Kidney (tissue), 14 donors: ENCODE data around the gene FKBP10. TPM values are rescaled to one million over a fixed set of nuclear protein-coding genes. Genes with fewer than 3 reads are reported as not detected.

Experiments
- DNase-seq, 5 donors: peaks; one replicate each; pipeline ENCODE4 v3.0.0-alpha.2; 2013 to 2020
- FAIRE-seq: peaks from 2 replicates; lab custom pipeline; 2012; peaks lifted over from hg19 to GRCh38; lab: Jason Lieb, UNC
- H3K27ac ChIP-seq, 2 donors: one replicate each; pipeline ENCODE4 v1.7.0; 2013; ENCODE audit warnings: low read depth in 2 of 2, low read length in 2 of 2, inconsistent platforms in 1 of 2
- H3K27me3 ChIP-seq: one replicate; pipeline ENCODE4 v1.7.1; 2013; ENCODE audit warnings: low read length, inconsistent platforms; ENCODE audit not compliant: control insufficient read depth, insufficient read depth
- H3K36me3 ChIP-seq, 3 donors: one replicate each; pipeline versions ENCODE4 v1.7.0 to v1.7.1; 2013; ENCODE audit warnings: low read length in 3 of 3, control low read depth in 1 of 3, inconsistent platforms in 1 of 3; ENCODE audit not compliant: insufficient read depth in 3 of 3, control insufficient read depth in 2 of 3
- H3K4me1 ChIP-seq, 3 donors: one replicate each; pipeline versions ENCODE4 v1.7.0 to v1.7.1; 2013; ENCODE audit warnings: low read length in 3 of 3, inconsistent platforms in 1 of 3, low read depth in 1 of 3; ENCODE audit not compliant: control insufficient read depth in 2 of 3, insufficient read depth in 2 of 3
- H3K4me3 ChIP-seq, 3 donors: one replicate each; pipeline versions ENCODE4 v1.7.0 to v1.8.1; 2013; ENCODE audit warnings: low read length in 3 of 3, control low read depth in 1 of 3, inconsistent platforms in 1 of 3
- H3K9ac ChIP-seq, 3 donors: one replicate each; pipeline versions ENCODE4 v1.7.0 to v1.7.1; 2013; ENCODE audit warnings: low read length in 3 of 3, control low read depth in 1 of 3, inconsistent platforms in 1 of 3
- H3K9me3 ChIP-seq, 3 donors: one replicate each; pipeline versions ENCODE4 v1.7.0 to v1.7.1; 2013; ENCODE audit warnings: low read length in 3 of 3, control low read depth in 1 of 3, inconsistent platforms in 1 of 3; ENCODE audit not compliant: control insufficient read depth in 2 of 3, insufficient read depth in 1 of 3
- intact Hi-C: fragments of 100-400 bp; cut with DNase I; formaldehyde crosslinking; loops from one replicate; pipeline ENCODE4 v1.11.1; 2022
- polyA plus RNA-seq: library from polyadenylated mRNA; stranded (reverse); fragments of 350-450 nt; fragmentation: Illumina TruSeq; extraction: RNeasy Lipid Tissue Mini Kit (QIAGEN cat#74804); gene quantifications from one replicate; pipeline ENCODE4 v1.2.3, GENCODE V29; 2014; ENCODE audit warnings: low read depth, low replicate concordance; ENCODE audit not compliant: insufficient read depth
- total RNA-seq: library from RNA; stranded (reverse); fragmentation: NEBNext Ultra II Directional; extraction: Animal tissue kit (Norgen Biotek cat#: 25700); gene quantifications from one replicate; pipeline ENCODE4 v1.2.1, GENCODE V29; 2021
- TF ChIP-seq, protein P1 (sequence below): IDR thresholded peaks from 3 replicates; pipeline ENCODE4 v1.5.1; 2012; ENCODE audit warnings: mild to moderate bottlenecking, moderate library complexity, borderline replicate concordance; ENCODE audit not compliant: insufficient read depth; ENCODE audit errors: extremely low read depth
- donor health status: control.
- donor health status: control.
- donor health status: control.
- donor health status: control.
- donor health status: control.
- donor health status: DM: yes; HTN: yes; CAD: no.
- donor health status: Normal renal cell carcinoma (clear cell type).

Gene FKBP10
- total and polyA plus RNA-seq, 2 donors from 2014 or later = 19.6 to 38.3 TPM

DNA sequence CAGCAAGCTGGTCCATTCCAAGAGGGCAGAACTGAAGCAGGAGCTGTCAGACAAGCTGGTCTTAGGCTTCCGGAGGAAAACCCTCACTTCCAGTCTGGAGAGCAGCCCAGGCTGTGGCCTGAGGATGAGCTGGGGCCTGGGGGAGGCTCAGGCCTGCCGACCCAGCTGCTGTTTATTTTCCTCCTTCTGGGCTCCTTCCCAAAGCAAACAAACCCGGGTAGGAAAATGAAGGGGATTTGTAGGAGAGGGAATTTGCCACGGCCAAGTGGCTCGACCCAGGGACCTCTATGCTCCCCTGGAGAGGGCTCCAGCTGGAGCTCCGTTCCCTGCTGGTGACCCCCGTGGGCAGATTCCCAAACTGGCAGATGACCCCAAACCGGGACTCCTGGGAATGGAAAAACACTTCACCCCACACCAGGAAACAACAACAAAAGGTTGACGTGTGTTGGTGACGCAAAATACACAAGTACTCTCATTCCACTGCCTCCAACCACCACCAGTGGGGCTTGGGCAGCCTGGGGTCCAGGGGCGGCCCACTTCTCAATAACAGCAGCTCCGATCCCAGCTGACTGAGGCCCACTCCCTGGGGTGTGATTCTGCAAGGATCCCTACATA is 35.1 kb upstream of the FKBP10 start:
- FAIRE-seq (no peak), DNase-seq (peak in 4 of 5 donors; percentile 76 to 96 (median 89))
- peaks cover 7 to 70% (median 63%) of the 10 kb centered on the region in 3 donors for H3K4me1 ChIP-seq
- peak overlapping the region; percentile 95 to 96 for H3K27ac ChIP-seq
- peak overlapping the region in 1 of 3 donors; percentile 19 for H3K4me3 ChIP-seq
- H3K36me3 ChIP-seq = peaks cover 0 to 4% (median 4%) of the 10 kb centered on the region in 3 donors
- H3K9ac ChIP-seq = peak overlapping the region in 2 of 3 donors; percentile 20 to 52
- TF ChIP-seq, protein P1, sequence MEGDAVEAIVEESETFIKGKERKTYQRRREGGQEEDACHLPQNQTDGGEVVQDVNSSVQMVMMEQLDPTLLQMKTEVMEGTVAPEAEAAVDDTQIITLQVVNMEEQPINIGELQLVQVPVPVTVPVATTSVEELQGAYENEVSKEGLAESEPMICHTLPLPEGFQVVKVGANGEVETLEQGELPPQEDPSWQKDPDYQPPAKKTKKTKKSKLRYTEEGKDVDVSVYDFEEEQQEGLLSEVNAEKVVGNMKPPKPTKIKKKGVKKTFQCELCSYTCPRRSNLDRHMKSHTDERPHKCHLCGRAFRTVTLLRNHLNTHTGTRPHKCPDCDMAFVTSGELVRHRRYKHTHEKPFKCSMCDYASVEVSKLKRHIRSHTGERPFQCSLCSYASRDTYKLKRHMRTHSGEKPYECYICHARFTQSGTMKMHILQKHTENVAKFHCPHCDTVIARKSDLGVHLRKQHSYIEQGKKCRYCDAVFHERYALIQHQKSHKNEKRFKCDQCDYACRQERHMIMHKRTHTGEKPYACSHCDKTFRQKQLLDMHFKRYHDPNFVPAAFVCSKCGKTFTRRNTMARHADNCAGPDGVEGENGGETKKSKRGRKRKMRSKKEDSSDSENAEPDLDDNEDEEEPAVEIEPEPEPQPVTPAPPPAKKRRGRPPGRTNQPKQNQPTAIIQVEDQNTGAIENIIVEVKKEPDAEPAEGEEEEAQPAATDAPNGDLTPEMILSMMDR = peak; percentile 12
- no peaks in the 10 kb centered on the region for H3K9me3 ChIP-seq
- no peaks in the 10 kb centered on the region for H3K27me3 ChIP-seq
- intact Hi-C loops = no loop called here

DNA sequence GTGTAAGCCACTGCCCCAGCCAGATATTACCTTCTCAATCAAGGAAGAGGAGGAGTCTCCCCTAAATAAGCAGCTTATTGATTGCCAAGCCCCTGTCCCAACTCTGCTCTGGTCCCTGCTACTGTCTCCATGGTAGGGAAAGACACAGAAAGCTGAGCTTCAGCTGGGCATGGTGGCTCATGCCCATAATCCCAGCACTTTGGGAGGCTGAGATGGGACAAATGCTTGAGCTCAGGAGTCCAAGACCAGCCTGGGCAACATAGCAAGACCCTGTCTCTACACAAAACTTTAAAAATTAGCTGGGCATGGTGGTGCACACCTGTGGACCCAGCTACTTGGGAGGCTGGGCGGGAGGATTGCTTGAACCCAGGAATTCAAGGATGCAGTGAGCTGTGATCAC is 32.9 kb upstream of the FKBP10 start:
- H3K9me3 ChIP-seq = no peaks in the 10 kb centered on the region
- H3K4me3 ChIP-seq = no peak overlapping the region
- no peaks in the 10 kb centered on the region for H3K27me3 ChIP-seq
- H3K4me1 ChIP-seq = peaks cover 4 to 58% (median 56%) of the 10 kb centered on the region in 3 donors
- TF ChIP-seq, protein P1 = no peak
- H3K9ac ChIP-seq = no peak overlapping the region
- H3K36me3 ChIP-seq = peaks cover 0 to 4% (median 2%) of the 10 kb centered on the region in 3 donors
- no peak for DNase-seq
- H3K27ac ChIP-seq = peak overlapping the region in 1 of 2 donors; percentile 13
- no peak for FAIRE-seq
- intact Hi-C loops = no loop called here

DNA sequence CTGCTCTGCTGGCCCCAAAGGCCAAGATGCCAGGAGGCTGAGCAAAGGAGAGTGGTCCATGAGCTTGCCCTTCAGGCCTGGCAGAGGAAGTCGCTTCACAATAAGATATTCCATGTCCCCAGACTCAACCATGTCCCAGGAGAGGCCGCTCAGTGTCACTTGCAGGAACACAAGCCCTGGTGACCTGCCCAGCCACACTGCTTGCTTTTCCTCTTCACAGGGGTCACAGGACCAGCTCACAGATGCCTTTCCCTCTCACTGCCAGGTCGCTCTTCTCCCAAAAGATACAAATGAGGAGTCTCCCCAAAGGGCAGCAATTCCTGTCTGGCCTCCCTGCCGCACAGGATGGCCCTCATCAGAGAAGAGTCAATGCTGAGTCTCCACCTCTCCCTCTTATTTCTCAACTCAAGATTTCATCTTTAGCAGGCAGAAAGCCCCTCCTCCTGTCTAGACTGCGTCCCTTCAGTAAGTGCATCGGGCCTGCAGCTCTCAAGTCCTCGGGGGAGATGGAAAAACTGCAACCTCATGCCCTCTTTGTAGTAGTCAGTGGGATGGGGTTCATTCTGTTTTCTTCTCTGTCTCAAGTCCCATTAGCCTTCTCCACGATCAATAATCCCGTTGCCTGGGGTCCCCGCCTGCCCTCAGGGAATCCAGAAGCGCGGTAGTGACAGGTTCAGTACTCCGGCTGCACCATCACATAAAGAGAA is 31.2 kb upstream of the FKBP10 start:
- Histone ChIP-seq H3K27ac (peak overlapping the region; percentile 73 to 84), H3K9me3 (no peaks in the 10 kb centered on the region), H3K9ac (peak overlapping the region in 1 of 3 donors; percentile 42), H3K4me3 (peak overlapping the region in 1 of 3 donors; percentile 82), H3K36me3 (peaks cover 0 to 4% (median 0%) of the 10 kb centered on the region in 3 donors), H3K27me3 (no peaks in the 10 kb centered on the region), H3K4me1 (peaks cover 4 to 44% (median 40%) of the 10 kb centered on the region in 3 donors)
- peak in 2 of 5 donors; percentile 49 to 69 for DNase-seq
- intact Hi-C loops = no loop called here
- FAIRE-seq = no peak
- TF ChIP-seq, protein P1 = no peak
